ENCODE measurements around the gene TTC17.
"Not testable (repeated sequence)": the region's sequence is repeated elsewhere in the genome, so short reads cannot be mapped to it uniquely, and the experiment has no call there.

TTC17 gene

GRCh38 chr11:43328482-43328881 is 30.2 kb upstream of the TTC17 start:
- H3K4me3 ChIP-seq (replicated peaks in 1 of 2; ENCODE audit: low read depth in 2 of 2, low read length in 2 of 2), result no peak overlapping the region
- DNase-seq (ENCODE audit: low read depth in 2 of 2), result no peak
- no peak for TF ChIP-seq CTCF (IDR thresholded peaks at IDR 0.05; ENCODE audit: low read depth, low read length)

- TF ChIP-seq CTCF (IDR thresholded peaks at IDR 0.05; ENCODE audit: low read depth, low read length), result no peak
- no peak for DNase-seq (ENCODE audit: low read depth in 2 of 2)
- H3K4me3 ChIP-seq (replicated peaks in 1 of 2; ENCODE audit: low read depth in 2 of 2, low read length in 2 of 2), result no peak overlapping the region
Observed at GRCh38 chr11:43341159-43341558, 17.6 kb upstream of the TTC17 start.

DNA sequence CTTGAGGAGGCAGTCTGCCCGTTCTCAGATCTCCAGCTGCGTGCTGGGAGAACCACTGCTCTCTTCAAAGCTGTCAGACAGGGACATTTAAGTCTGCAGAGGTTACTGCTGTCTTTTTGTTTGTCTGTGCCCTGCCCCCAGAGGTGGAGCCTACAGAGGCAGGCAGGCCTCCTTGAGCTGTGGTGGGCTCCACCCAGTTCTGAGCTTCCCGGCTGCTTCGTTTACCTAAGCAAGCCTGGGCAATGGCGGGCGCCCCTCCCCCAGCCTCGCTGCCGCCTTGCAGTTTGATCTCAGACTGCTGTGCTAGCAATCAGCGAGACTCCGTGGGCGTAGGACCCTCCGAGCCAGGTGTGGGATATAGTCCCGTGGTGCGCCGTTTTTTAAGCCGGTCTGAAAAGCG is 7.3 kb upstream of the TTC17 start:
- not testable (repeated sequence) for H3K4me3 ChIP-seq (replicated peaks in 1 of 2; ENCODE audit: low read depth in 2 of 2, low read length in 2 of 2); DNase-seq (ENCODE audit: low read depth in 2 of 2)

DNA sequence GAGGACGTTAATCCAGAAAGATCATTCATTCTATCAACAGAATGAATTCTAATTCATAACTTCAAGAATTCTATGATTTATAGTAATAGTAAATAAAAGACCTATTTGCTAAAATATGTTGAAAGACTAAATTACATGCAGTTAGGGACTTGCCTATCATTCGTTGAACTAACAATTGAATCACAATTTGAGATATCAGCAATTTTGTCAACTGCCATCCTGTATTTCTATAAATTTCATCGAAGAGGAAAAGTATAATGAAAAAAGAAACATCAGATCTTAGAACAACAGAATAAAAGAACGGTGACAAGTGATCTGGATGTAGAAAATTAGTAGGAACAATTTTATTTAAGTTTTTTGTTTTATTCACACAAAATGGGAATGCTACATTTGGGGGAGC is 4.4 kb upstream of the TTC17 start:
- no peak for DNase-seq (ENCODE audit: low read depth in 2 of 2)
- no peak for TF ChIP-seq CTCF (IDR thresholded peaks at IDR 0.05; ENCODE audit: low read depth, low read length)
- no peak overlapping the region for H3K4me3 ChIP-seq (replicated peaks in 1 of 2; ENCODE audit: low read depth in 2 of 2, low read length in 2 of 2)

DNA sequence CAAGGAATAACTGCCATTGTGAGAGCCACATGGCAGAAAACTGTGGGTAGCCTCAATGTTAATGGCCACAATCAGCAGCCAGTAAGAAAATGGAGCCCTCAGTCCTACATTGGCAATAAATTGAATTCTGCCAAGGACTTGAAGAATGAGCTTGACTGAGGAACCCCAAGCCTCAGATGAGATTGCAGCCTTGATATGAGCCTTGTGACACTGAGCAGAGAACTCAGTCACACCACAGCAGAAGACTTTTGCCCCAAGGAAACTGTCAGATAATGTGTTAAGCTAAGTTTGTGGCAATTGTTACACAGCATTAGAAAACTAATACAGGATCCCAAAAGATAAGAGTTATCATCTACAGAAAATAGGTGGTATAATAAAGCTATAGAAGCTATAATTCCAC is 2.4 kb upstream of the TTC17 start:
- no peak for DNase-seq (ENCODE audit: low read depth in 2 of 2)
- no peak for TF ChIP-seq CTCF (IDR thresholded peaks at IDR 0.05; ENCODE audit: low read depth, low read length)
- H3K4me3 ChIP-seq (replicated peaks in 1 of 2; ENCODE audit: low read depth in 2 of 2, low read length in 2 of 2), result no peak overlapping the region

GRCh38 chr11:43358279-43358800 is 380 bp upstream of the TTC17 start:
- DNase-seq (ENCODE audit: low read depth in 2 of 2), result no peak
- no peak for TF ChIP-seq CTCF (IDR thresholded peaks at IDR 0.05; ENCODE audit: low read depth, low read length)
- H3K4me3 ChIP-seq (replicated peaks in 1 of 2; ENCODE audit: low read depth in 2 of 2, low read length in 2 of 2), result peak overlapping the region; percentile 97 to 100

DNA sequence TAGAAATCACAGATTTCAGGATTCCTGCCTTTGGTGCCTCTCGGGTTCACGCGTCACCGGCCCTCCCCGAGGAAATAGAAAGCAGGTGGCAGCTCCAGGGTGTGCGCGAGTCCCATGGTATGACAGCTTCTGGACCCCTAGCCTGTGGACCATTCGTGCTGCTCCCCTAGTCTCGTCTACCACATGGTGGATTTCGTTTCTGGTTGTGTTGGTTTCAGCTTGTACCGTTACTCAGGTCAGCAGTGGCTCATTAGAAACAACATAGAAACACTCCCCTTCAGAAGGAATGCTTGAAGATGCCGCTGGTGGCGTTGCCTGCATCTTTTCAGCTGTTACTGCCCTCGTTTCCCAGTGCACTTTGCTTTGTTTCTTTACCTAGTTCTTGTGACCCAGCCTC is 700 bp downstream of the TTC17 start:
- DNase-seq (ENCODE audit: low read depth in 2 of 2), result peak; percentile 39 to 40
- no peak for TF ChIP-seq CTCF (IDR thresholded peaks at IDR 0.05; ENCODE audit: low read depth, low read length)
- peak overlapping the region; percentile 97 to 100 for H3K4me3 ChIP-seq (replicated peaks in 1 of 2; ENCODE audit: low read depth in 2 of 2, low read length in 2 of 2)

All from cardiac fibroblast (primary cell).